ENCODE results near the gene MBD2. TPM values are rescaled to one million over a fixed set of nuclear protein-coding genes. Genes with fewer than 3 reads are reported as not detected.

MBD2 gene
- total RNA-seq, 1 experiment from 2014 or later = 79.1 TPM

DNA sequence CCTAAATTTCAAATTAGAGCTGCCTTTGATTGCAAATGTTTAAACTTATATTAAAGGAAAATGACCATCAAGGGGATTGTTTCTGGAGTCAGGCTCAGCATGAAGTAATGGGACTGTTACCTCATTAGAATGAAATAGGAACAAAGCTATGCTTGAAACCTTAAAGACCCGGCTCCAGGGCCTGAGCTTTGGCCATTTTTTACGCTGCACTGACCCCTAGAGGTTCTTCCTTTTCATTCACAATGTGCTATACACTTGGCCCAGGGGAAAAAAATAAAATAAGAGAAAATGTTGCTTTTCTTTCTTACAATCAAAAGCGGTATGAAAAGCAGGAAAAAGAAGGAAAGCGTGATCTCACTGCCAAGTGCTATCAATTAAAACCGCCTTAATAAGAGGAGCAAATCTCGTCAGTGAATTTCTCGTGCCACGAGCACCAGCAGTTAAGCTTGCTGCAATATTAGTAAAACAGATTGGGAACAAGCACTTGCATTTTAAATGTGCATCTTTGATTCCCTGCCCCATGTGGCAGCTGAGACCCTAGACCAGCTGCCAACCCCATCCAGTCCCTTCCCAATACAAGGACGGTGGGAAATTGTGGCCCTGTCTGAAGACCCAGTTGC is 96.6 kb downstream of the MBD2 start:
- no peak overlapping the region for H2AFZ ChIP-seq (ENCODE audit: low read depth, low read length, poor library complexity, severe bottlenecking)
- H4K20me1 ChIP-seq (ENCODE audit: insufficient read depth) = no peaks in the 10 kb centered on the region
- no peaks in the 10 kb centered on the region for H3K4me1 ChIP-seq (ENCODE audit: control insufficient read depth in 1 of 2, insufficient read depth in 2 of 2, low read length in 2 of 2)
- no peak overlapping the region for H3K4me3 ChIP-seq (replicated peaks in 1 of 2; ENCODE audit: low read depth in 1 of 2, low read length in 2 of 2)
- no peaks in the 10 kb centered on the region for H3K27me3 ChIP-seq (ENCODE audit: insufficient read depth, low read length)
- H3K9ac ChIP-seq (ENCODE audit: low read length) = no peak overlapping the region
- BruUV-seq (replicated peaks) = no TSS peak
- no peaks in the 10 kb centered on the region for H3K9me3 ChIP-seq (ENCODE audit: control insufficient read depth in 1 of 2, insufficient read depth in 1 of 2, low read depth in 1 of 2, low read length in 2 of 2)
- H3K79me2 ChIP-seq (ENCODE audit: insufficient read depth, low read length) = no peaks in the 10 kb centered on the region
- H3K9me2 ChIP-seq (ENCODE audit: insufficient read depth) = no peaks in the 10 kb centered on the region
- intact Hi-C loops (cut with micrococcal nuclease) = no loop called here
- peak; percentile 68 for TF ChIP-seq RAD21 (IDR thresholded peaks at IDR 0.05; ENCODE audit: low read depth)
- TF ChIP-seq, protein P1, sequence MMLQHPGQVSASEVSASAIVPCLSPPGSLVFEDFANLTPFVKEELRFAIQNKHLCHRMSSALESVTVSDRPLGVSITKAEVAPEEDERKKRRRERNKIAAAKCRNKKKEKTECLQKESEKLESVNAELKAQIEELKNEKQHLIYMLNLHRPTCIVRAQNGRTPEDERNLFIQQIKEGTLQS (IDR thresholded peaks at IDR 0.05) = no peak
- no peak for TF ChIP-seq FOSL1 (IDR thresholded peaks at IDR 0.05; ENCODE audit: low read depth)
- TF ChIP-seq CTCF (IDR thresholded peaks at IDR 0.05 in 2 of 3, conservative IDR thresholded peaks at IDR 0.05 in 1 of 3; ENCODE audit: borderline replicate concordance in 1 of 3, insufficient read depth in 1 of 3, low read depth in 2 of 3, low read length in 2 of 3) = peak; percentile 35 to 72 (median 61); a peak in 5 of 6 replicates
- no peak for TF ChIP-seq ZBTB33 (IDR thresholded peaks at IDR 0.05; ENCODE audit: extremely low read depth, insufficient replicate concordance, low read length)
- no peak for TF ChIP-seq SRF (IDR thresholded peaks at IDR 0.05; ENCODE audit: low read depth)
- H3K36me3 ChIP-seq (ENCODE audit: control insufficient read depth in 1 of 2, insufficient read depth in 2 of 2, low read length in 2 of 2) = no peaks in the 10 kb centered on the region
- CTCF ChIA-PET = interaction anchor here (0.9 to 3.5 kb wide), 6 partner anchors 9 to 559 kb away, joined by 3 to 24 read pairs (median 4); no protein-coding TSS in a partner anchor
- H3K4me2 ChIP-seq (ENCODE audit: low read length) = no peak overlapping the region
- ATAC-seq = peak; percentile 94
- H3K27ac ChIP-seq (ENCODE audit: low read depth, low read length) = no peak overlapping the region
- RAD21 ChIA-PET (ENCODE audit: low non-redundant PET in 1 of 2, low total read pairs in 2 of 2, uncharacterized antibody in 2 of 2, unreplicated experiment in 2 of 2) = no interaction called here
- peak; percentile 35 for DNase-seq (ENCODE audit: low read depth, low spot score)
- POLR2A ChIA-PET = no interaction called here

All from HCT116 (cell line).